DMS114 treated with DMSO at 0.1 percent for 48 hours (cell line): ENCODE results near the gene TGFBR2.
"Not testable (repeated sequence)": the region's sequence is repeated elsewhere in the genome, so short reads cannot be mapped to it uniquely, and the experiment has no call there.

ENCODE experiments used
- DNase-seq: peaks from one replicate; lab custom pipeline; 2025; ENCODE audit not compliant: unreplicated experiment; lab: John Stamatoyannopoulos, UW

Gene TGFBR2

DNA sequence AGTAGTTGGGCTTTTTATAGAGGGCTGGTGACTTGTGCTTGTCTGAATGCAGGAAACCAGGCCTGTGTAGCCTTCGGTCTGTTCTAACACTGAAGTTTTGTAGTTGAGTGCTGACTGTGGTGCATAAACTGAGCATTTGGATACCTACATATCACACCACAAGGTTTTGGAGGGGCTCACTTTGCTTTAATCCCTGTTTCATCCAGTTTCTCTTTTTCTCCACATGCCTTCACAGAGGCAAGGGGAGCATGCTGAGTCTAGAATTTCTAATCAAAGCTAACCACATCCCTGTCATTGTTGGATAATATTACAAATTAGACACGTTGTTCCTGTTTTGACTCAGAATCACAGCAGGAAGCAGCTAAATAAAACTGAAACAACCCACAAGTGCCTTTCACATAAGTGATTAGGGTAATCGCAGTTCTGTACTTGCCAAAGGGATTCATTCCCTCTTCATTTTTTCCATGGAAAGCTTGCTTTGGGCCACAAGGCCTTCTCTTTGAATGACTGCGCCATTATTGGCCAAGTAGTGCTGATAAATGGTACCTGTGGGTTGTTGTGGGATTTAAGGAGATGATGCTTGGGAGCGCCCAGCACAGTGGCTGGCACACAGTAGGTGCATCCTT, 48.9 kb downstream of the TGFBR2 start:
- DNase-seq, result no peak

DNA sequence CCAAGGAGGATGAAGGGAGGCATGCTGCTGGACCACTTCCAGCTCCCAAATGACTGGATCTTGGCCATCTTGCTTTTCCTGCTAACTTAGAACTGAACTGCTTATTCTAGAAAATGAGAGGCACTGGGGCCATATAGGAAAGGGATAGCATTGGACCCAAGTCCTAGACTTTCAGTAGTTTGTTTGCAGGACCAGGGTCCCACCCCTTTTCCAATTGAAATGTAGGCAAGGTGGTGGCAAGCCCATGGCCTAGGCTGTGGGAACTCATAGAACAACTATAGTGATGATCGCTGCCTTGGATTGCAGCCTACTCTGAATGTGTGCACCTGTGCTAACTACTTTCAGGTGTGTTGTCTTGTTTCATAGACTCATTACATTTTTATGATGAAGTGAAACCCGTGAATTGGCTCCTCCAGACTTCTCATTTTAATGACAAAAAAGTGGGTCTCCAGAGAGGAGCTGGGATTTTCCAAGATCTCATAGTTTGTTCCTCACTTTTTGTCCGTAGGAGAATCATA, 50.3 kb downstream of the TGFBR2 start:
- DNase-seq, result no peak

DNA sequence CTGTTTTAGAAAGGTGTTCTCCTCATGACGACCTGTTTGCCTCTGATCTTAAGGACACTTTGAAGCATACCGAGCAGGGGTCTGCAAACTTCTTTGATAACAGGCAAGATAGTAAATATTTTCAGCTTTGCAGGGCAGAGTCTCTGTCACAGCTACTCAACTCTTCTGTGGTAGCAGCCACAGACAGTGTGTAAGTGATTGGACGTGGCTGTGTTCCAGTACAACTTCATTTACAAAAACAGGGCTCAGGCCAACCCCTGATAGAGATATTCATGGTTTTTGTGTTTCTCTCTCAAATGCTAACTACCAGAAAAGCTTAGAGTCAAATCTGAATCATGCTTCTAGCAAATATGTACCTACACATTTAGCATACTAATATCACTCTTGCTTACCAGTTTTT, 51.5 kb downstream of the TGFBR2 start:
- no peak for DNase-seq

DNA sequence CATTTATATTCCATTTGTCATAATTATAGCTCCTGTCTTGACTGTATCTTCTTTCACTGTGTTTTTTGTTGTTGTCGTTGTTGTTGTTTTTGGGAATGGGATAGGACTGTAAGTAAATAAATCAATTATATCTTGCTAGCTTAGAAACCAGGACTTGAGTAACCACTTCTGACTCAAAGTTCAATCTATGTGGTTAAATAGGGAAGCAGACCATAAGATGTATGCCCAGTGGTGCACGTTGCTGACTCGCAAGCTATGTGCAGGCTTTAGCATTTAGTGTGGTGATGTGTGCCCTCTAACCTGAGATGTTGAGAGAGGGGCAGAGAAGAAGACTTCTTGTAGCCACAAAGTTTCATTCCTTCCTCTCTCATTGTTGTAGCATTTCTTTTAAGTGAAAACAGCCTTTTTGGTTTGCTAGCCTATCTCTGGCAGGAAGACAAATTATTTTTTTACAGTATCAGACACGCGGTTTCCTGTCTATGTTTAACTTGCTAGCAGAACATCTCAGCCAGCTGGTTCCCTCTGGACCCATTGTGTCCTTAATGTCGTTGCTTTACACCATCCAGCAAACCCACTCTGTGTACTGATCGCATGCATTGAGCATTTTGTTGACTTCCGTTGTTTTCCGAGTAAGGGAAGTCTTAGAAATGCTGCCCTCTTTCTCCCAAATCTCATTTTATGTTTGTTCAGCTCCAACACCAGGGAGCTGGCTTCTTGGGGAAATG, 52.1 kb downstream of the TGFBR2 start:
- no peak for DNase-seq

DNA sequence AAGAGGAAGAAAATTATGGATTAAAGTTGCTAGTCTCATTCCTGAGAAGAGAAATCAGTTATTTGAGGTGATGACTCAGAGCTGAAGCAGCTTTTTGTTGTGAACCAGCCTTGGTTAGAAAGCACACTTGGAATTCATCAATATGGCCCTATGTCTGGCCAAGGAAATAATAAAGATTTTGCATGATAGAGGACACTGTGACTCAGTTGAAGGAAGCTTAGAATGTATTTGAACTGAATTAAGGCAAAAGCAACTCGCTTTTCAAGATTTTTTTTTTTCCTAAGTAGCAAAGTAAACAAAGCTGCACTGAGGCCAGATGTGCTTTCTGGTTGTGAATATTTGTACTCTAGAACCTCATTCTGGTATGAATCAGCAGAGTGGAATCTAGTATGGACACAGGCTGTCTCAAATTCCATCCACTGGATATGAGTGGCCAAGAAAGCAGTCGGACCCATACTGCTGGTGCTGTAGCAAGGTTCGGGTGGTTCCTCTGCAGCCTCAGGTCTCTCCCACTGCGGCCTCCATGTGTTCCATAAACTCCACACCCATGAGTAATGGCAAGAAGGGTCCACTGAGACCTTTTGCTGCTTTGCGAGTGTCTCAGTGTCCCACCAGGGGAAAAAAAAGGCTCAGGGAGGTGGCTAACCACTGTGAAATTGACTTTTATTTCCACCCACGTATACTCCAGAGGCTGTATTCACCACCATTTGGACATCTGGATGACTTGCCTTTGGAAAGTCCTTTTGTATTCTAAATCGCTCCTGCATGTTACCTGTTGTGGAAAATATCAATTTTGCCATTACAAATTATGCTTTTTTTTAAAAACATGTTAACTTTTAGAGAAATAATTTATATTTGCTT, 53.1 kb downstream of the TGFBR2 start:
- DNase-seq, result no peak

DNA sequence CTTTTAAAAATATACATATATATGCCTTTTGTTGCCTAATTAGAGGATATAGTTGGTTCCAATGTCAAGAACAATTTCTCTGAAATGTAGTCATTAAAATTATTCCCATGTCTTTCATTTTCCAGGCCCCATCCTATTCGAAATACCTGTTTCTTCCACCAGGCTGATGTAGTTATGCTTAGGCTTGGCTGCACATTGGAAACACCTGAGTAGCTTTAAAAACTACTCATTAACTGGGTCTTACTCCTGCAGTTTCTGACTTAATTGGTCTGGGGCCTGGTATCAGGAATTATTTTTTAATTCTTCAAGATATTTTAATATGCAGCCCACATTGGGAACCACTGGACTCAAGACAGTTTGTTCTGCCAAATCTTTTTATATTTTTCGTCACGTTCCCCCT, 53.7 kb downstream of the TGFBR2 start:
- DNase-seq, result no peak

DNA sequence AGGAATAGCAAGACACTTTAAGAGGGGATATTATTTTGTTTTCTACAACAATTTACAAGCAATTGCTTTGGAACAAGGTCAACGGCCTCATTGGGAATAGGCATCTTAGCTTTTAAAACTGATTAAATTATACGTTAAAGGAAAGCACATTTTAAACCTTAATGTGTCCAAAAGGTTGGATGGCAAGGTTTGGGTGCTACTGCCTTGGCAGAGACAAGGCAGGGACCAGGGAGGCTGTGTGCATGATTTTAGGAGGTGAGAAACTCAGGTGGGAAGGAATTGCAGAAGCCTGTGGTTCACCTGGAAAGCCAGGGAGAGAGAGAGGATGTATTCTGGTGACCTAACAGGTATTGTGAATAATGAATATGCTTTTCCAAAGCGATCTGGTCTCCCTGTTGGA, 54.3 kb downstream of the TGFBR2 start:
- DNase-seq, result no peak

DNA sequence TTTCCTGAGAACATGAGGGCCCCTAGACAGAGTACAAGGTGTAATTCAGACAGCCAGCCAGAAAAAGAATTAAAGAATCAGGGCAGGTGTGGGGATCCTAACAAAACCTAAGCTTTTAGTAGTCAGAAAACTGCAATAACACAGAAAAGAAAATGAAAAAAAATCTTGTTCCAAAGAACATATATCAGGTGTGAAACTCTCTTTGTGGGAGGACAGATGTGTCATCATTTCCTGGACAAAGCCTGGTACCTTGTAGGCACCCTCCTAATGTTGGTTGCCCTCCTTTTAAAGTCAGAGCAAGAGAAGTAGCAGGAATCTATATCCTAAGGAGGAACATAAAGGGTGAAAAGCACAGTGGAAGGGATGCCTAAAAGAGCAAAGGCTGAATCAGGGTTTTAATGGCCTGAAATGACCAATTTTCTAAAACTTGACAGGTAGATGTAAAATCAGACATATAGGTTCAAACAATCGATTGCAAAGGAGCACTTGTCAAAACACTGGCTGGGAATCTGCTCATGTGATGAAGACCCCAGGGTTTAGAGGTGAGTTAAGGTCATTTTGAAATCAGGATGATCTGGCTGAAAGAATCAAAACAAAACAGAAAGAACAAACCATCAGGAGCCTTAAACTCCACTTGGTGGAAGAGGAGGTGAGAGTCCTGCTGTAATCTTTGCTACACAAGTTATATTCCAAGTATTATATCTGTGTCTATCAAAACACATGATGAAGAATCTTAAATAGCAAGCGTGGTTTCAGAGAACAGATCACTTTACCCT, 54.9 kb downstream of the TGFBR2 start:
- no peak for DNase-seq

DNA sequence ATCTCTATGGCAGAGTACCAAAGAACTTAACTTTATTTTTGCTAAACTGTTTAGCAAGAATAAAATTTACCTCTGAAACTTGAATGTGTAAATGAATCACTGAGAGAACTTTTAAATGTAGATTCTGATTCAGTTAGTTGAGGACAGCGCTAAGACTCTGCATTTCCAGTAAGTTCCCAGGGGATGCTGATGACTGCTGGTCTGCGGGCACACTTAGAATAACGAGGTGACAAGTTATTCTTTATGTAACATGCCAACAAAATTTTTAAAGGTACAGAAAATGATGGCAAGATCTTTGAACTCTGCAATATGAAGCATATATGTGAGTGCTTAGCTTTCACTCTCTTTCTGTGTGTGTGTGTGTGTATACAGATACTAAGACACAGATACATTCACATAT, 56.4 kb downstream of the TGFBR2 start:
- DNase-seq, result no peak

DNA sequence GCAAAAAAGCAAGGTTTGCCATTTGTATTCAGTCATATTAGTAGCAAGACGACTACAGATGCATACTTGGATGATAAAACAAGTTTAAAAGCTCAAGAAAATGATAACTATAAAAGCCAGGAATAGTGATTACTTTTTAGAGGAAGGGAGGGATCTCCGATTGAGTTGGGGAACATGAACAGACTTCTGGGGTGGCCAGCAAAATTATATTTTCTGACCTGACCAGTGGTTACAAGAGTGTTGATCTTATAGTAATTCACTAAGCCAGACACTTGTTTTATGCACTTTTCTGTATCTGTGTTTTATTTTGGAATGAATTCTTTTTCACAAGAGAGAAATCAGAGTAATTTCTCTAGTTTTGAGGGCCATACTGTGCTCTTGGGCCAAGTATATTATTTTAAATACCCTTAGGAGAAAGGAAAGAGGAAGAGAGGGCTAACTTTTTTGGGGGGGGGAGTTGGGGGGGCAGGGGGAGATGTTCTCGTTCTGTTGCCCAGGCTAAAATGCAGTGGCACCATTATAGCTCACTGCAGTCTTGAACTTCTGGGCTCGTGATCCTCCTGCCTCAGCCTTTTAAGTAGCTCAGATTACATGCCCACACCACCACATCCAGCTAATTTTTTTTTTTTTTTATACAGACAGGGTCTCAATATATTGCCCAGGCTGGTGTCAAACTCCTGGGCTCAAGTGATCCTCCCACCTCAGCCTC, 57.3 kb downstream of the TGFBR2 start:
- no peak for DNase-seq

DNA sequence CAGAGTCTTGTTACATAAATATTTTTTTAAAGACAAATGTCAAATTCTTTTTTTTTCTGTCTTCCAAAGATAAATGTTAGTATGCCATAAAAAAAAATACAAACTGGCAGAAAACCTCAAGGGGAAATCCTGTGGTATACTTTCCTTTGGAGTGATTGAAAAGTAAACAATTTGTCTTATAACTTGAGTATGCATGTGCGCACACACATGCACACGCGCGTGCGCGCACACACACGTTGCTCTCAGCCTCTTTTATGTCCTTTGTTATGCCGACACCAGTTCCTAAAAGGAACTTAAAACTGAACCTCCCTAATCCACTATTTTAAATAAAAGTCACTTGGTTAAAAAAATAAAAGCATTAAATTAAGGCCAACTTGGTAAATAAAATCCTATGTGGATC, 58.1 kb downstream of the TGFBR2 start:
- no peak for DNase-seq

DNA sequence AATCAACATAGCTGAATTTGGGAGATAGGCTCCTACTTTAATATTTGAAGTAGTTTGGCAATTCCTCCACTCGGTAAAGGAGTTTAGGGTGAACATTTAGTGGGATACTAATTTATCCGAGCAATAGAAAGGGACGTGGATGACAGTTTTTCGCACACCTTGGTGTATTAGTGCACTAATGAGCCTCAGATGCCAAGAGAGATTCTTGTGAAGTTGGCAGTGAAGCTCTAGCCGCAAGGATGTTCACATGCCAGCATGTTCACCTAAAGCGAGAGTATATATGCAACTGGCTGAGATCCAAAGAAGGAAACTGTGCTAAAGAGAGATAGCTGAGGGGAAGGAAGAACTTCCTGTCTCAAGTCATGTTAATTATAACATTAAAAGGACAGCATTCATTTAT, 58.5 kb downstream of the TGFBR2 start:
- DNase-seq, result no peak

DNA sequence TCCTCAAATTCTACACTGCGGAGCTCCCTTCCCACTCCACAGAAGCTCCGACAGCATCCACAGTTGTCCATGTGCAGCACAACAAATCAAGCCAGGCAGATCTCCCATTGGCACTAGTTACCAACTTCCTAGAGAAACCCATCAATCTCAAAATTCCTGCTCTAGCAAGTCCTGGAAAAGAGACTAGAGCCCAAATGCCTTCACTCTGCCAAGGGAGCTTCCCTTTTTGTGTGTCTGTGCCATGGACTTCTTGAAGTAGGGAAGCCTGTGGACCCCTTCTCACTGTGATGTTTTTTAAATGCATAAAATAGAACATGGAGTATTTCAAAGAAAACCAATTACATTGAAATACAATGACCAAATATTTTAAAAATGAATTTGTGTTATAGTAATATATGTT, 59.1 kb downstream of the TGFBR2 start:
- DNase-seq, result no peak

DNA sequence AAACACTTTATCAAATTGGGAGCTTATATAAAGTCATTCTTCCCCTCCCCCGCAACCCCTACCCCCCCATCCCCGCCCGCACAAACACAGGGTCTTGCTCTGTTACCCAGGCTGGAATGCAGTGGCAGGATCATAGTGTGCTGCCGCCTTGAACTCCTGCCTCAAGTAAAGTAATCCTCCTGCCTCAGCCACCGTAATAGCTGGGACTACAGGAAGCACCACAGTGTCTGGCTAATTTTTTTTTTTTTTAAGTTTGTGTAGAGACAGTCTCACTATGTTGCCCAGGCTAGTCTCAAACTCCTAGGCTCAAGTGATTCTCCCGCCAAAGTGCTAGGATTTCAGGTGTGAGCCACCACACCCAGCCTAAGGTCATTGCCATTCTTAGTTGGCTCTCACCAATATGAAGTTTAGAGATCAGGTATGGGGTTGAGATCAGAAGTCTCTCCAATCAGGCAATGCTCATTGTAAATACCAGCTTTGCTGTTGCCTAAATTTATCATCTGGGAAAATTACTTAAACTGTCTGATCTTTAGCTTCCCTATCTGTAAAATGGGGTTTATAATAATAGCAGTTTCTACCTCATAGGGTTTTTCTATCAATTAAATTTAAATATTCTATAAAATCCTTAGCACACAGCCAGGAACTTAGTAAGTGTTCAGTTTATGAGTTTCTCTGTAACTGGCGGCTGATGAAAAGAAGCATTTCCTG, 60.3 kb downstream of the TGFBR2 start:
- no peak for DNase-seq

DNA sequence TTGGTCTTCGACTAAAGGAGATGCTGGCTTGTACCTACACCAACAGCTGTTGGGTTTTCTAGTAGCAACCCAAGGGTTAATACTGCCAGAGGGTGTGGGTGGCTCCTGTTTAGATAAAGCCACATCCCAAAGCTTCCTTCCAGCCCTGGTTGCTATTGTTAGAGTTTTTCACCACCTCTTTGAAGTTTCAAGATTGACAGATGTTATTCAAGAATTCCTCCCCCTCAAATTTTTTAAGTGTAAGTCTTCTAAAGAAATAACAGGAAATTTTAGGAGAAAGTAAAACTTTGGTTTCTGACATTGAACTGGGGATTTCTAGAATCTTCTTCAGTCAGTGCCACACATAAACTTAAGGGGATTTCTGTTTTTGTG, 60.9 kb downstream of the TGFBR2 start:
- DNase-seq, result no peak

DNA sequence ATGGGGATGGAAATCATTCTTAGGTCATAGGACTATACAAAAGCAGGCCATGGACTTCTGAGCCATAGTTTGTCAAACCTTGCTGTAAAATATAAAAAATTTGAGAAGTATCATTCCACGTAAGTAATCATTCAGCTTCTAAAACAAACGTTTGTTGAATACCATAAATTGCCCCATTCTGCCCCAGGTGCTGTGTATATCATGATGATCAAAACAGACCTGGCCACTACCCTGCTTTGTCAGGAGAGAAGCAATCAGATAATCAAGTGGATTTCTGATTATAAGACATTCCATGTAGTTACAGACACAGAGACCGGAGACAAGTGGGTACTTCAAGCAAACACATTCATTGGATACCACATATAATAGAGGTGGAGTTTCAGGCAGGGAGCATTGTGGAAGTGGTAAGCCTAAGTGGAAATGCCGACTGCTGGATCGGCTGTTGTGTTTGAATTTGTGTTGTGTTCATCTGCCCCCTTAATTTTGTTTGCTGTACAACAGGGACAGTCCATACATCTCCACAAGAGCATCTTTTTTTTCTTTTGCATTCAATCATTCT, 61.7 kb downstream of the TGFBR2 start:
- DNase-seq, result no peak

DNA sequence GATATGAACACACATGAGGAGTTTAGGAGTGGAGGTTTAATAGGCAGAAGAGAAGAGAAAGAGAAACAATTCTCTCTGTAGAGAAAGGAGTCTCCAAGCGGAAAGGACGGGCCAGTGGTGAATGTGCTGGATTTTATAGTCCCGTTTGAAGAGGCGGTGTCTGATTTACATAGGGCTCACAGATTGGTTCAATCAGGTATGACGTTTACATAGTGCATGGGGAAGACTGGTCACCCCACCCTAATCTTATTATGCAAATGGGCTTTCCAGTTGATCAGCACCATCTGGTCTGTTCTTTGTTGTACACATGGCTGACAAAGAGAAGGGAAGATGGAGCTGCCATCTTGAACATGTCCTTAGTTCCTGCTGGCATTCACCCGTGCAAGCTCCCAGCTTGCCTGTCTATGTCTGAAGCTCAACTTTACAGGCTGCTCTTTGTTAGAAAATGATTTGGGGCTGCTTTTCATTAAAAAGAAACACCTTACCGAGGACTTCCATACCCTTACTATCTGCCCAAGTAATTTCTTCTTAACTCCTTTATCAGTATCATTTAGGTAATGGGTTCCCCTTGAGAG, 63.0 kb downstream of the TGFBR2 start:
- DNase-seq, result not testable (repeated sequence)

DNA sequence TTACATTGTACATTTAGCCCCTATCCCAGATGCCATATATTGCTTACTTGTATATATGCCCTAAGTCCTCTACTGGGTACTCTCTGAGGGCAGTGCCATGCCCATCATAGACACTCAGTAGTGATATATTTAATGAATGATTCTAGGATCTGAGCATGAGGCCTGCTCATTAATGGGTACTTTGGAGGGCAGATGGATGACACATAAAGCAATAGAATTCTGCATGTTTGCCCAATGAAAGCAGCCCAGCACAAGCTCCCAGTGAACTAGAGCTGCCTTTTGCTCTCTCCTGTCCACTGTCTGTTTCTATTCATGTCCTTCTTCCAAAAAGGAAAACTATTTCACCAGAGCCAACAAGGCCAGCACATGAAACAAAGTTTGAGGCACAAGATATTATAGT, 63.9 kb downstream of the TGFBR2 start:
- DNase-seq, result no peak
